ENCODE data around the gene MPO.

DNA sequence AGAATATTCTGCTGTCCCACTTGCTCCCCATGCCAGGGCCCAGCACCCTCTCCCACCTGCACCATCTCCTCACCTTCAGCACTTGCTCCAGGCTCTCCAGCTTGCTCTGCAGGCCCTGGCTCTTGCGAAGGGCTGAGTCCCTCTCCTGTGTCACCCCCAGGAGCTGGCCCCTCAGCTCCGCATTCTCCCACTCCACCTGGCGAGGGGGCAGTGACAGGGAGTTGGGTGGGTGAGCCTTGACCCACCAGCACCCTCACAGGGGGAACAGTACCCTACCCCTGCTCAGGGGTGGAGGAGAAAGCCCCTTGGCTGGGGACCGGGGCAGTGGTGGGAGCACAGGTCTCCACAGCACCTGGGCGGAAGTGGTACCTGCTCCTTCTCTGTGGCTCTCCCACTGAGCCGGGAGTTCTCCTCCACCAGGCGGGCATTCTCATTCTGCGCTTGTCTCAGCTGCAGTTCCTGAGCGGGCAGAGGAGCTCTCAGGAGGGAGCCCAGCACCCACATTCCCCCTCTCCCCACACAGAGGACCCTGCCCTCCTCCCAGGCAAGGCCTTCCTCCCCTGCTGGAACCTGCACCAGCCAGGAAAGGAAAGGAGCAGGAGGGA is 41.9 kb upstream of the MPO start:
- TF ChIP-seq, protein P1, sequence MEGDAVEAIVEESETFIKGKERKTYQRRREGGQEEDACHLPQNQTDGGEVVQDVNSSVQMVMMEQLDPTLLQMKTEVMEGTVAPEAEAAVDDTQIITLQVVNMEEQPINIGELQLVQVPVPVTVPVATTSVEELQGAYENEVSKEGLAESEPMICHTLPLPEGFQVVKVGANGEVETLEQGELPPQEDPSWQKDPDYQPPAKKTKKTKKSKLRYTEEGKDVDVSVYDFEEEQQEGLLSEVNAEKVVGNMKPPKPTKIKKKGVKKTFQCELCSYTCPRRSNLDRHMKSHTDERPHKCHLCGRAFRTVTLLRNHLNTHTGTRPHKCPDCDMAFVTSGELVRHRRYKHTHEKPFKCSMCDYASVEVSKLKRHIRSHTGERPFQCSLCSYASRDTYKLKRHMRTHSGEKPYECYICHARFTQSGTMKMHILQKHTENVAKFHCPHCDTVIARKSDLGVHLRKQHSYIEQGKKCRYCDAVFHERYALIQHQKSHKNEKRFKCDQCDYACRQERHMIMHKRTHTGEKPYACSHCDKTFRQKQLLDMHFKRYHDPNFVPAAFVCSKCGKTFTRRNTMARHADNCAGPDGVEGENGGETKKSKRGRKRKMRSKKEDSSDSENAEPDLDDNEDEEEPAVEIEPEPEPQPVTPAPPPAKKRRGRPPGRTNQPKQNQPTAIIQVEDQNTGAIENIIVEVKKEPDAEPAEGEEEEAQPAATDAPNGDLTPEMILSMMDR (IDR thresholded peaks at IDR 0.05): no peak
- no peak for TF ChIP-seq POLR2A (IDR thresholded peaks at IDR 0.05)
